ENCODE data around the gene GRIK3. TPM values are rescaled to one million over a fixed set of nuclear protein-coding genes. Genes with fewer than 3 reads are reported as not detected.

Gene GRIK3
- polyA plus RNA-seq, 1 donor (not counting 4 experiments of a cell fraction or from before 2014, with no cell fraction given) = not detected

DNA sequence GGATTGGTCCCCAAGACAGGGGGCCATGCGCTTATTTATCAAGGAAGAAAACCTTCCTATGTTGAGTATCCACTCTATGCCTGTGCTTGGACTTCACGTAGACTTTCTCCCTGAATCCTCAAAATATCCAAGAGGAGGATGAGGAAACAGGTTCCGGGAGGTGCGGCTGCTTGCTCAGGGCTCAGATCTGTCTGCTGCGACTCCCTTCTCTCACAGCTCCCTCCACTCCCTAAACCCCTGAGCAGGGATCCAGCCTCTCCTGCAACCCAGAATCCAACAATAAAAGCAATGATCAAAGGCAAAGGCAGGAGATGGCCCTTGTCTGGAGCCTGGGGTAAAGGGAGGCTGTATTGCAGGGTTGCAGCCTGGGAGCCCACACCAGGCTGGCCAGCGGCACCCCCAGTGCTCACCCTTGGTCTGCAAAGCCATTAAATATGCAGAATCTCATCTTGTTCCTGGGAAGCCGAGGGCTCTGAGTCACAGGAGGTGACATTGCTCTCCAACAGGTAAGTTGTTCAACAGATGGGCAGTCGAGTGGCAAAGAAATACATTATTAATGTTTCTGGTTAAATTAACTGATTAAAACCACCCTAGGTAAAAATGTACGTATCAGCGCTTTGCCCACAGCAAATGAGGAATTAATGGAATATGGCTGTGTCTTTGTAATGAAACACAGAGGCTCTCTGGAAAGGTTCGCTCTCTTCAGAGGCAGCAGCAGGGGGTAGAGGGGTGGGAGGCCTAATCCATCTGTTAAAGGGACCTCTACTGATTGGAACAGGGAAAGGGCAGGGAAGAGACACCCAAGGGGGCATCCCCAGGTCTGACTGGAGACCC is 111.5 kb downstream of the GRIK3 start:
- H3K36me3 ChIP-seq (ENCODE audit: control insufficient read depth in 2 of 2, extremely low read depth in 1 of 2, insufficient read depth in 2 of 2, low read length in 2 of 2) = no peaks in the 10 kb centered on the region
- TF ChIP-seq EZH2 (IDR thresholded peaks at IDR 0.05; ENCODE audit: low read length) (no peak), CTCF (optimal IDR thresholded peaks at IDR 0.05 in 1 of 3, IDR thresholded peaks at IDR 0.05 in 1 of 3, conservative IDR thresholded peaks at IDR 0.05 in 1 of 3; ENCODE audit: extremely low read depth in 1 of 3, insufficient read depth in 2 of 3, low read length in 3 of 3) (no peak)
- H4K20me1 ChIP-seq (ENCODE audit: control insufficient read depth, extremely low read depth, insufficient read depth, low read length) = no peaks in the 10 kb centered on the region
- H3K27ac ChIP-seq (ENCODE audit: control insufficient read depth, insufficient read depth, low read length) = no peak overlapping the region
- dilution Hi-C loops (cut with MboI; ENCODE audit: extremely low pct_ligation_motif_present, low sequenced_read_pairs) = no loop called here
- no peak overlapping the region for H3K9ac ChIP-seq (ENCODE audit: control insufficient read depth, extremely low read depth, insufficient read depth, low read length)
- FAIRE-seq (no peak), DNase-seq (ENCODE audit: low read depth, low spot score) (no peak)
- no peaks in the 10 kb centered on the region for H3K4me1 ChIP-seq (ENCODE audit: control insufficient read depth, extremely low read depth, insufficient read depth, low read length)
- no peaks in the 10 kb centered on the region for H3K27me3 ChIP-seq (ENCODE audit: control insufficient read depth, extremely low read depth, insufficient read depth, low read length)
- H3K9me3 ChIP-seq (ENCODE audit: control insufficient read depth, low read depth, low read length) = no peaks in the 10 kb centered on the region
- no peak overlapping the region for H3K4me2 ChIP-seq (ENCODE audit: control insufficient read depth, extremely low read depth, insufficient read depth, low read depth, low read length)
- no peaks in the 10 kb centered on the region for H3K79me2 ChIP-seq (ENCODE audit: control insufficient read depth, insufficient read depth, low read length)
- no peak overlapping the region for H3K4me3 ChIP-seq (ENCODE audit: control insufficient read depth in 2 of 3, extremely low read depth in 1 of 3, insufficient read depth in 2 of 3, low read depth in 1 of 3, low read length in 3 of 3)
- no peaks in the 10 kb centered on the region for H3K9me1 ChIP-seq (ENCODE audit: control insufficient read depth, extremely low read depth, insufficient read depth, low read length)
- H2AFZ ChIP-seq (ENCODE audit: control insufficient read depth, low read length) = no peak overlapping the region

DNA sequence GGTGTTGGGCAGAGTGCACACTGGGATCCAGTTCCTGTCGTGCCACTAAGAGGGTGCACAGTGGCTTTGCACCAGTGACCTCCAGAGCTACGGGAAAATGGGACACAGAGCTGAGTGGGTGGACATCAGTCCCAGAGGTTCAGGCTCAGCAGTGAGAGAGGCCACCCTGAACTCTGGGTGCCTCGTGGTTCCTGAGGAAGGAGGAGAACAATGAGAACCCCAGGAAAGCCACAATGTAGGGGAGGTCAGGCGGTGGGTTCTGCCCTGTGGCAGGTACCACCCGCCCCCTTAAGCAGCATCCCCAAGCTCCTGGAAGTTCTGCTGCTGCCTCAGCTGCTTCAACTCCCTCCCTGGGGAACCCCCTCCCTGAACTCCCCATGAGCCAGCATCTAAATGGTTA is 112.2 kb downstream of the GRIK3 start:
- Histone ChIP-seq H3K79me2 (ENCODE audit: control insufficient read depth, insufficient read depth, low read length) (no peaks in the 10 kb centered on the region), H3K9me3 (ENCODE audit: control insufficient read depth, low read depth, low read length) (no peaks in the 10 kb centered on the region), H3K36me3 (ENCODE audit: control insufficient read depth in 2 of 2, extremely low read depth in 1 of 2, insufficient read depth in 2 of 2, low read length in 2 of 2) (no peaks in the 10 kb centered on the region), H3K4me3 (ENCODE audit: control insufficient read depth in 2 of 3, extremely low read depth in 1 of 3, insufficient read depth in 2 of 3, low read depth in 1 of 3, low read length in 3 of 3) (no peak overlapping the region), H3K4me2 (ENCODE audit: control insufficient read depth, extremely low read depth, insufficient read depth, low read depth, low read length) (no peak overlapping the region), H3K9ac (ENCODE audit: control insufficient read depth, extremely low read depth, insufficient read depth, low read length) (no peak overlapping the region), H4K20me1 (ENCODE audit: control insufficient read depth, extremely low read depth, insufficient read depth, low read length) (no peaks in the 10 kb centered on the region), H3K4me1 (ENCODE audit: control insufficient read depth, extremely low read depth, insufficient read depth, low read length) (no peaks in the 10 kb centered on the region), H3K9me1 (ENCODE audit: control insufficient read depth, extremely low read depth, insufficient read depth, low read length) (no peaks in the 10 kb centered on the region), H2AFZ (ENCODE audit: control insufficient read depth, low read length) (no peak overlapping the region), H3K27me3 (ENCODE audit: control insufficient read depth, extremely low read depth, insufficient read depth, low read length) (no peaks in the 10 kb centered on the region), H3K27ac (ENCODE audit: control insufficient read depth, insufficient read depth, low read length) (no peak overlapping the region)
- FAIRE-seq (no peak), DNase-seq (ENCODE audit: low read depth, low spot score) (no peak)
- TF ChIP-seq EZH2 (IDR thresholded peaks at IDR 0.05; ENCODE audit: low read length) (no peak), CTCF (optimal IDR thresholded peaks at IDR 0.05 in 1 of 3, IDR thresholded peaks at IDR 0.05 in 1 of 3, conservative IDR thresholded peaks at IDR 0.05 in 1 of 3; ENCODE audit: extremely low read depth in 1 of 3, insufficient read depth in 2 of 3, low read length in 3 of 3) (no peak)
- dilution Hi-C loops (cut with MboI; ENCODE audit: extremely low pct_ligation_motif_present, low sequenced_read_pairs) = no loop called here
